NB4 (cell line): ENCODE measurements around the gene NRAP.

Source experiments
- CTCF ChIP-seq: IDR thresholded peaks from one replicate; pipeline ENCODE4 v1.5.1; 2012; ENCODE audit warnings: low read depth, low read length
- POLR2A ChIP-seq: IDR thresholded peaks from 2 replicates; pipeline ENCODE4 v1.6.1; 2011; ENCODE audit warnings: mild to moderate bottlenecking; ENCODE audit not compliant: insufficient read length; ENCODE audit errors: extremely low read depth

DNA sequence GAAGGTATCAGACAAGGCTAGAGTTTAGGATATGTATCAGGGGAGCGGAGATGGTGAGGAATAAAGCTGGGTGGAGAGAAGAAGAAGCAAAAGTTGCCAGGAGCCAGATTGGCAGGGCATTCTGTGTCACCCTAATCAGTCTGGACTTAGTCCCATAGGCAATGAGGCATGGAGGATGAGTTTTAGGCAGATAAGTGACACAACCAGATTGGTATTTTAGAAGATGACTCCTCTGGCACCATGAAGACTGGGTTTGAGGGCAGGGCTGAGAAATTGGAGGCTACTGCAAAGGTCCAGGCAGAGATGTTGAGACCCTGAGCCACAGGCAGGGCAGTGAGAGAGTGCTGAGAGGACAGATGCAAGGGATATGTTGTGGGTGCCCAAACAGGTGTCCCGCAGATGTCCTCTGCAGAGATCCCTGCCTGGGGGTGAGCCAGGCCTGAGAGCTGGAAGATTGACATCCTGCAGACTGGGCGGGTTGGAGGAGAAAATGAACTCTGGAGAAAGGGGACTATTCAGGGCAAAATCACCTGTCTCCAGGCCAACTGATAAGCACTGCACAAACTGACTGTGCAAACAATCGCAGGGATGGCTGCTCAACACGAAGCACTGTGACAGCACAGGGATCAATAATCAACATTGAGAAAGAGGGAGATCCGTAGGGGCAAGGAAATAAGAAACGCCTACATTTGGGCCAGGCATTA is 122.8 kb downstream of the NRAP start:
- no peak for TF ChIP-seq CTCF
- TF ChIP-seq POLR2A, result no peak
